H1 (cell line): ENCODE measurements around the gene RGS6. TPM values are rescaled to one million over a fixed set of nuclear protein-coding genes. Genes with fewer than 3 reads are reported as not detected.

Source experiments
- CTCF ChIA-PET: fragments of 300-600 bp; sonication (Branson Sonifier 250); formaldehyde crosslinking; loops from one replicate; lab custom pipeline; 2021; ENCODE audit not compliant: partially characterized antibody; lab: Charles Lee
- POLR2A ChIA-PET: fragments of 300-600 bp; sonication (Branson Sonifier 250); formaldehyde crosslinking; loops from one replicate; lab custom pipeline; 2021; ENCODE audit warnings: inconsistent platforms; ENCODE audit not compliant: partially characterized antibody; lab: Charles Lee
- DNase-seq, 2 experiments: peaks; one replicate each; pipeline versions ENCODE4 v3.0.0 to v3.0.0-alpha.2; 2010 to 2022; ENCODE audit warnings: low spot score in 2 of 2, low read depth in 1 of 2, mixed read lengths in 1 of 2
- FAIRE-seq: peaks from 2 replicates; lab custom pipeline; 2011; peaks lifted over from hg19 to GRCh38; lab: Jason Lieb, UNC
- H2AFZ ChIP-seq: 2 replicates; pipeline ENCODE4 v1.8.1; 2012; ENCODE audit warnings: low read length, inconsistent platforms
- H2AK5ac ChIP-seq: 2 replicates; pipeline ENCODE4 v1.6.1; 2013; ENCODE audit warnings: low read depth, low read length
- H2BK120ac ChIP-seq: replicated peaks from 2 replicates; pipeline ENCODE3; 2013; ENCODE audit warnings: low read depth, low read length, inconsistent platforms
- H2BK12ac ChIP-seq: 2 replicates; pipeline ENCODE4 v1.6.1; 2013; ENCODE audit warnings: low read depth, low read length
- H2BK15ac ChIP-seq: 2 replicates; pipeline ENCODE4 v1.6.1; 2013; ENCODE audit warnings: low read length
- H2BK20ac ChIP-seq: 2 replicates; pipeline ENCODE4 v1.6.1; 2013; ENCODE audit warnings: low read length
- H2BK5ac ChIP-seq: 2 replicates; pipeline ENCODE4 v1.6.1; 2013; ENCODE audit warnings: low read depth, low read length
- H3K14ac ChIP-seq: 2 replicates; pipeline ENCODE4 v1.6.1; 2013; ENCODE audit warnings: inconsistent platforms; ENCODE audit not compliant: insufficient read length
- H3K18ac ChIP-seq: 2 replicates; pipeline ENCODE4 v1.6.1; 2013; ENCODE audit warnings: low read length; ENCODE audit errors: extremely low read depth
- H3K23ac ChIP-seq: 2 replicates; pipeline ENCODE4 v1.6.1; 2013; ENCODE audit warnings: inconsistent platforms; ENCODE audit not compliant: insufficient read length
- H3K23me2 ChIP-seq: 2 replicates; pipeline ENCODE4 v1.6.1; 2013; ENCODE audit warnings: low read depth, low read length
- H3K27ac ChIP-seq: 2 replicates; pipeline ENCODE4 v1.6.1; 2011; ENCODE audit warnings: low read depth, low read length, inconsistent platforms
- H3K27me3 ChIP-seq, 4 experiments: replicated peaks in 1 of 4; 1 replicate in 1 of 4; 2 replicates in 3 of 4; pipeline versions ENCODE4 v1.6.1 to v1.8.1; 2011 to 2013; ENCODE audit warnings: low read length in 3 of 4, mild to moderate bottlenecking in 3 of 4, inconsistent platforms in 2 of 4, mixed read lengths in 2 of 4, moderate library complexity in 1 of 4; ENCODE audit not compliant: control insufficient read depth in 3 of 4, insufficient read depth in 3 of 4; ENCODE audit errors: extremely low read depth in 1 of 4
- H3K36me3 ChIP-seq, 4 experiments: 2 replicates each; pipeline versions ENCODE4 v1.6.1 to v1.8.1; 2011 to 2013; ENCODE audit warnings: mild to moderate bottlenecking in 4 of 4, low read length in 3 of 4, moderate library complexity in 2 of 4, control low read depth in 1 of 4, inconsistent platforms in 1 of 4; ENCODE audit not compliant: insufficient read depth in 4 of 4, control insufficient read depth in 2 of 4
- H3K4ac ChIP-seq: replicated peaks from 2 replicates; pipeline ENCODE3; 2013; ENCODE audit warnings: low read length, low read depth, mixed read lengths, inconsistent platforms; ENCODE audit not compliant: insufficient read length
- H3K4me1 ChIP-seq, 4 experiments: replicated peaks in 1 of 4; 1 replicate in 1 of 4; 2 replicates in 3 of 4; pipeline versions ENCODE4 v1.6.1 to v1.8.1; 2011 to 2013; ENCODE audit warnings: low read length in 3 of 4, inconsistent platforms in 2 of 4, mixed read lengths in 1 of 4; ENCODE audit not compliant: insufficient read depth in 4 of 4, control insufficient read depth in 3 of 4
- H3K4me2 ChIP-seq, 2 experiments: 2 replicates each; pipeline versions ENCODE4 v1.6.1 to v1.8.1; 2011 to 2013; ENCODE audit warnings: low read depth in 2 of 2, low read length in 2 of 2, control low read depth in 1 of 2, inconsistent platforms in 1 of 2, mild to moderate bottlenecking in 1 of 2; ENCODE audit not compliant: insufficient read depth in 1 of 2
- H3K4me3 ChIP-seq, 4 experiments: fragments of 200-600, 300-600 bp in 1 of 4; sonication (generic), shearing (Covaris generic), sonication (Bioruptor Twin) in 1 of 4; 2 replicates each; pipeline versions ENCODE4 v1.5.1 to v1.8.1; 2011 to 2016; ENCODE audit warnings: low read length in 4 of 4, low read depth in 3 of 4, control low read depth in 2 of 4, inconsistent platforms in 2 of 4, mild to moderate bottlenecking in 2 of 4, mixed read lengths in 1 of 4, moderate library complexity in 1 of 4; ENCODE audit not compliant: insufficient read depth in 2 of 4; ENCODE audit errors: extremely low read depth in 1 of 4
- H3K56ac ChIP-seq: replicated peaks from 2 replicates; pipeline ENCODE3; 2013; ENCODE audit warnings: low read depth, mild to moderate bottlenecking, mixed read lengths, low read length, inconsistent platforms; ENCODE audit not compliant: insufficient read length
- H3K79me1 ChIP-seq: 2 replicates; pipeline ENCODE4 v1.6.1; 2013; ENCODE audit warnings: low read depth, low read length, control low read depth
- H3K79me2 ChIP-seq, 2 experiments: 2 replicates each; pipeline versions ENCODE4 v1.6.1 to v1.8.1; 2012 to 2013; ENCODE audit warnings: low read length in 2 of 2, mild to moderate bottlenecking in 2 of 2, inconsistent platforms in 1 of 2; ENCODE audit not compliant: insufficient read depth in 2 of 2, control insufficient read depth in 1 of 2
- H3K9ac ChIP-seq, 4 experiments: replicated peaks in 1 of 4; 1 replicate in 1 of 4; 2 replicates in 3 of 4; pipeline versions ENCODE4 v1.6.1 to v1.8.1; 2011 to 2013; ENCODE audit warnings: low read depth in 3 of 4, low read length in 3 of 4, control low read depth in 2 of 4, mild to moderate bottlenecking in 2 of 4, moderate library complexity in 2 of 4, inconsistent platforms in 1 of 4; ENCODE audit errors: extremely low read depth in 1 of 4
- H3K9me3 ChIP-seq, 2 experiments: 2 replicates each; pipeline versions ENCODE4 v1.6.1 to v1.8.1; 2012 to 2013; ENCODE audit warnings: mild to moderate bottlenecking in 2 of 2, moderate library complexity in 2 of 2, control low read depth in 1 of 2, inconsistent platforms in 1 of 2, low read depth in 1 of 2, low read length in 1 of 2, mixed read lengths in 1 of 2; ENCODE audit not compliant: insufficient read depth in 2 of 2
- H4K20me1 ChIP-seq, 2 experiments: replicated peaks in 1 of 2; 2 replicates each; pipeline versions ENCODE3 to v1.8.1; 2011 to 2013; ENCODE audit warnings: inconsistent platforms in 2 of 2, low read length in 2 of 2, mild to moderate bottlenecking in 1 of 2; ENCODE audit not compliant: insufficient read depth in 2 of 2, control insufficient read depth in 1 of 2
- H4K5ac ChIP-seq: 2 replicates; pipeline ENCODE4 v1.6.1; 2013; ENCODE audit warnings: low read length, low read depth, mixed read lengths, inconsistent platforms; ENCODE audit not compliant: insufficient read length
- H4K8ac ChIP-seq: 2 replicates; pipeline ENCODE4 v1.8.0; 2013; ENCODE audit warnings: mild to moderate bottlenecking, moderate library complexity, low read length, inconsistent platforms; ENCODE audit not compliant: insufficient read depth; ENCODE audit errors: extremely low read depth
- H4K91ac ChIP-seq: replicated peaks from 2 replicates; pipeline ENCODE3; 2013; ENCODE audit warnings: low read length, mixed read lengths, inconsistent platforms; ENCODE audit not compliant: insufficient read length
- BACH1 ChIP-seq: IDR thresholded peaks from 2 replicates; pipeline ENCODE4 v1.6.1; 2012; ENCODE audit warnings: low read length, improper control_type of control experiment
- CBX8 ChIP-seq: fragments of 300-800, 300-1000 bp; sonication (generic); IDR thresholded peaks from 2 replicates; pipeline ENCODE4 v1.7.1; 2016; ENCODE audit warnings: low read depth, low read length, borderline replicate concordance
- E2F6 ChIP-seq: IDR thresholded peaks from 2 replicates; pipeline ENCODE4 v1.6.1; 2012; ENCODE audit warnings: inconsistent platforms
- EGR1 ChIP-seq: IDR thresholded peaks from 2 replicates; pipeline ENCODE4 v1.6.1; 2011; ENCODE audit warnings: low read depth, low read length, borderline replicate concordance
- PHF8 ChIP-seq: fragments of 200-600 bp; sonication (generic); conservative IDR thresholded peaks from 2 replicates; pipeline ENCODE4 v1.7.1; 2012; ENCODE audit warnings: low read depth, mild to moderate bottlenecking, inconsistent platforms, low read length, moderate library complexity
- SAP30 ChIP-seq: fragments of 300-600 bp; sonication (generic); IDR thresholded peaks from 2 replicates; pipeline ENCODE4 v1.7.1; 2012; ENCODE audit warnings: low read length, moderate library complexity, mild to moderate bottlenecking, inconsistent platforms; ENCODE audit not compliant: insufficient read depth, insufficient replicate concordance
- SIX5 ChIP-seq: IDR thresholded peaks from 2 replicates; pipeline ENCODE4 v1.6.1; 2011; ENCODE audit warnings: mild to moderate bottlenecking, low read depth, low read length
- TAF7 ChIP-seq: optimal IDR thresholded peaks from 2 replicates; pipeline ENCODE3; 2011; ENCODE audit warnings: low read depth, mild to moderate bottlenecking, inconsistent platforms, low read length, moderate library complexity, borderline replicate concordance
- whole genome bisulfite sequencing, 2 experiments: shearing (Covaris generic) in 1 of 2; methylation state at CpG; one replicate each; pipeline versions ENCODE4 v1.1.6 to v1.1.7; 2013 to 2015; ENCODE audit warnings: low lambda C conversion rate in 2 of 2, mixed read lengths in 2 of 2, inconsistent platforms in 1 of 2, low coverage in 1 of 2, missing lambda C conversion rate in 1 of 2; ENCODE audit not compliant: insufficient replicate concordance in 2 of 2, insufficient coverage in 1 of 2, insufficient read length in 1 of 2; ENCODE audit errors: extremely low coverage in 1 of 2, missing lambda C conversion rate in 1 of 2; 5-methylcytosine and 5-hydroxymethylcytosine counted together
- polyA plus RNA-seq, 7 experiments: library from polyadenylated mRNA; depleted of rRNA in 3 of 7; stranded (reverse) in 5 of 7; unstranded in 2 of 7; fragments of >200 nt in 5 of 7; fragments of 200-250 nt in 2 of 7; gene quantifications; 1 replicate in 5 of 7; 2 replicates in 1 of 7; 4 replicates in 1 of 7; pipeline versions ENCODE4 v1.2.1 to v1.2.3, GENCODE V29; 2011 to 2013; ENCODE audit warnings: missing spikeins in 2 of 7, mixed read lengths in 2 of 7
- total RNA-seq: library from RNA; stranded (reverse); fragmentation: NEBNext Ultra II Directional; extraction: Animal tissue kit (Norgen Biotek cat#: 25700); gene quantifications from 2 replicates; pipeline ENCODE4 v1.2.1, GENCODE V29; 2021
- TF ChIP-seq, protein P1 (sequence below): IDR thresholded peaks from 2 replicates; pipeline ENCODE4 v1.6.1; 2012; ENCODE audit warnings: inconsistent platforms

The RGS6 gene
- total and polyA plus RNA-seq, 2 of the 8 experiments (the other 6 are each of a cell fraction or from before 2014, with no cell fraction given) = 0.26 to 1.1 TPM

GRCh38 chr14:72124171-72124570 is 191.9 kb downstream of the RGS6 start:
- Histone ChIP-seq H3K14ac (no peak overlapping the region), H2BK20ac (no peak overlapping the region), H3K4ac (no peak overlapping the region), H3K4me2 (no peak overlapping the region), H3K56ac (no peak overlapping the region), H2BK120ac (no peak overlapping the region), H3K27me3 (no peaks in the 10 kb centered on the region), H3K9me3 (no peaks in the 10 kb centered on the region), H2BK12ac (no peak overlapping the region), H4K8ac (no peak overlapping the region), H3K18ac (no peak overlapping the region), H4K20me1 (no peaks in the 10 kb centered on the region), H3K79me2 (no peaks in the 10 kb centered on the region), H3K4me3 (no peak overlapping the region), H3K4me1 (no peaks in the 10 kb centered on the region), H2AFZ (no peak overlapping the region), H3K27ac (no peak overlapping the region), H3K23ac (no peak overlapping the region), H3K23me2 (no peaks in the 10 kb centered on the region), H3K36me3 (no peaks in the 10 kb centered on the region), H2BK15ac (no peak overlapping the region), H3K79me1 (no peaks in the 10 kb centered on the region), H4K91ac (no peak overlapping the region), H2AK5ac (no peak overlapping the region), H2BK5ac (no peak overlapping the region), H4K5ac (no peak overlapping the region), H3K9ac (no peak overlapping the region)
- WGBS, 2 experiments = 86% methylated on average over 4 of the region's 4 CpGs; no CpG with 5 or more reads in 1 of the 2 experiments
- DNase-seq = no peak
- no peak for FAIRE-seq
- ChIA-PET POLR2A (no interaction called here), CTCF (interaction anchor here (0.9 to 2.3 kb wide), 3 partner anchors 11 to 32 kb away, joined by 3 to 9 read pairs (median 4); no protein-coding TSS in a partner anchor)
- TF ChIP-seq SIX5 (no peak), SAP30 (no peak), CBX8 (no peak), E2F6 (no peak), EGR1 (no peak), BACH1 (no peak), TAF7 (no peak), PHF8 (no peak)
- TF ChIP-seq, protein P1, sequence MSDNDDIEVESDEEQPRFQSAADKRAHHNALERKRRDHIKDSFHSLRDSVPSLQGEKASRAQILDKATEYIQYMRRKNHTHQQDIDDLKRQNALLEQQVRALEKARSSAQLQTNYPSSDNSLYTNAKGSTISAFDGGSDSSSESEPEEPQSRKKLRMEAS = no peak
